CD4-positive, alpha-beta T cell treated with Interleukin-17A for 4 hours (primary cell): ENCODE measurements around the gene SENP1.

ENCODE experiments used
- DNase-seq: peaks from one replicate; pipeline ENCODE4 v3.0.0-alpha.2; 2020; ENCODE audit warnings: mixed read lengths

The SENP1 gene

DNA sequence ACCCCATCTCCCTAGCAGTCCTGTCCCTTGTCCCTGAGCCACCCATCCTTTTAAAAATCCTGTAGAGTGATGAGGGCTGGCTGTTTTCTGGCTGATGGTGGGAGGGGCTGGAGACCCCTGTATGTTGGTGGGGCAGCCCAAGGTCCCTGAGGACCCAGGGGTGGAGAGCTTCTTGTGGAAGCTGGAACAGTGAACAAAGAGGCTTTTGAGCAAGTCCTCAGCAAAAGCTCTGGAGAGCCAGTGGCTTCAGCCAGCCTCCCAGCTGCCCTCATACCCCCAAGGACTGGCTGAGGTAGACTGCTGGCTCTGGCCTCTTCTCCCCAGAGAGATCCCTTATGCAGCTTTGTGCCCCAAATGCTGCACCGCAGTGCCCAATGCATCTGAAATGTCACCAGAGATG, 72.4 kb downstream of the SENP1 start:
- no peak for DNase-seq

DNA sequence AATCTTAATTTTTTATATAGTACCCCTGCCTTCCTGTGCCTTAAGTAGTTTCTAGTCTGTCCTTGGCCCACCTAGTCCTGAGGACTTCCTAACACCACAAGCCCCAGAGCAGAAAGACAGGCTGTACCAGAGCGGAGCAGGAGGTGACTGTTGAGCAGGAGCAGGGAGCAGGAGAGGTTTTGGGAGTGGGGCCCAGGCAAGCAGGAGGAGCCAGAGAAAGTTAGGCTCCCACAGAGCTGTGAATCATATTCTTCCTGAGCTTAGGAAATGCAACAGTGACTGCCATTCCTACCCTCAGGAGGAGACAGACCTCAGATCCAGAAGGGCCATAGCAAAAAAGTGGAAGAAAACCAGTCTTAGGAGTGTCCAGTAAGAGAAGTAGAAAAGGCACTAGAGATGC, 73.3 kb downstream of the SENP1 start:
- DNase-seq: no peak

DNA sequence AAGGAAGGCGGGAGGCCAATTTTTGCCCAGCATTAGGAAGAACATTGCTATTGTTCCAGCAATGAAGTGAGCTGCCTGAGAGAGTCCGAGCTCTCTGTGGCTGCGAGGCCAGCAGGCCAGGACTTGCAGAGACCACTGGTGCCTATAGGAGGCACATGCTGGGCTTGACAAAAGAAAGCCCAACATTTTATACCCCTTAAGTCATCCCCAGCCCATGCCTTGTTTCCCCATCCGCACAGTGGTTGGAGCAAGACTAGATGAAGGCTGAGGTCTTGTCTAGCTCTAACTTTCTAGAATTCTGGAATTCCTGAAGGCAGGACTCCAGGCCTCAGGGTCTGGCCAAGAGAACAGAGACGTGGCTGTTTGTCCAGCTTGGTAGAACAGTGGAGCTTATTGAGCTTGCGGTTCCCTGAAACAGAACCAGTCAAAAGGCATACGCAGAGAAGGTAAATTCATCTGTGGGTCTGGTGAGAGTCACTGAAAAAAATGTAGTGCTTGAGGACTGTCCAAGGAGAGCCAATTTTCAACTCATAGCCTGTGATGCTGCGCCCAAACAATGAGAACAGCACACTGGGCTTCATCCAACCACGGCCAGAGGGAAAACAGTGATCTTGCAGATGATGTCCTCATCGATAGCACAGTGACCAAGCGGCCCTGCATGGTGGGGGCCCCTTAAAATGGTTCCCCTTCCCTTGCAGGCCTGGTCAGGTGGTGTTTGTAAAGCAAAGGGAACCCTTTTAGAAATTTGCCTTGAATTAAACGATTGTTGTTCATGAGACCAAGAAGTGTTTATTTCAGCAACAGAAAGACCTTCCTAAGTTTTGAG, 74.5 kb downstream of the SENP1 start:
- DNase-seq: no peak

DNA sequence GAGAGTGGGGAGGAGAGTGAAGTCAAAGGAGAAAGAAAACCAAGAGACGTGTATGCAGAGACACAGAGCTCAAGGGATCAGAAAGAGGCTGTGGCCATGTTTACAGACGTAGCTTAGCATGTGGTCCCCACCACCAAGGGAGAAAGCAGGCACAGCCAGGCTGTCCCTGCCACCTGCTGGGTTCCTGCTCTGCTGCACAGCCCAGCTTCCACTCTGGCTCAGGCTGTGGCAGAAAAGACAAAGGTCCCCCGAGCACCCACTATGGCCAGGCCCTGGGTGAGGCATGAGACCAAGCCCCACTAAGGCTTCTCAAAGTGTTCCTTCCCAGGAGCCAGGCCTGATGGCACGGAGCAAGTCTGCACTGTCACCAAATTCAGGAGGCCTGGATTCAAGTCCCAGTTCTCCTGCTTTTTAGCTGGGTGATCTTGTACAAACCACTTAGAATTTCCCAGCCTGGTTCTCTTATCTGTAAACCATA, 75.7 kb downstream of the SENP1 start:
- DNase-seq: no peak

DNA sequence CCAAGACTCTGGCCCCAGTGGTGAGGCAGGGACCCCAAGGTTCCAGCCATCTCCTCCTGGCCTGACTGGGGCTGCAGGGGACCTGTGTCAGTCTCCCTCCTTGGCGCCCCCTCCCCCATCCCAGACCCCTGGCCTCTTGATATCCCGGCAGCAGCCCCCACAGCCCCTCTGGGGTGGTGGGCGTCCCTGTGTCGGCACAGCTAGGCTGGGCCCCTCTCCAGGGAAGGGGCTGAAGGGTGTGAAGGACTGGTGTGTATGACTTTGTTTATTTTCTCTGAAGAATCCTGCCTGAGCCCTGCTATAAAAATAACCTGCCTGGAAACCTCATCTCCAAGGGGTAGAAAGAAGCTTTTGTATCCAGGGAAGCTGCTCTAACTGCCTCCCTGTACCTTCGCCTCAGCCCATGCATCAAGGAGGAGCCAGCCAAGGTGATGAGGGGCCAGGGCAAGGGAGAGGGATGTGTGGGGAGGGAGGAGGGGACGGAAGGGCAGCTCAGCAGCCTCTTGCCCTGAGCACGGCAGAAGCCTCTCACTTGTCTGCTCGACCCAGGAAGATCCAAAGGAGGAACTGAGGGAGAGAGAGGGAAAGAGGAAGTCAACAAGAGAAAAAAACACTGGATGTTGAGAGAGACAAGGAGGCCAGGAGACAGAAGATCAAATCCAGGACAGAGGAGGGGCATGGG, 76.2 kb downstream of the SENP1 start:
- no peak for DNase-seq

DNA sequence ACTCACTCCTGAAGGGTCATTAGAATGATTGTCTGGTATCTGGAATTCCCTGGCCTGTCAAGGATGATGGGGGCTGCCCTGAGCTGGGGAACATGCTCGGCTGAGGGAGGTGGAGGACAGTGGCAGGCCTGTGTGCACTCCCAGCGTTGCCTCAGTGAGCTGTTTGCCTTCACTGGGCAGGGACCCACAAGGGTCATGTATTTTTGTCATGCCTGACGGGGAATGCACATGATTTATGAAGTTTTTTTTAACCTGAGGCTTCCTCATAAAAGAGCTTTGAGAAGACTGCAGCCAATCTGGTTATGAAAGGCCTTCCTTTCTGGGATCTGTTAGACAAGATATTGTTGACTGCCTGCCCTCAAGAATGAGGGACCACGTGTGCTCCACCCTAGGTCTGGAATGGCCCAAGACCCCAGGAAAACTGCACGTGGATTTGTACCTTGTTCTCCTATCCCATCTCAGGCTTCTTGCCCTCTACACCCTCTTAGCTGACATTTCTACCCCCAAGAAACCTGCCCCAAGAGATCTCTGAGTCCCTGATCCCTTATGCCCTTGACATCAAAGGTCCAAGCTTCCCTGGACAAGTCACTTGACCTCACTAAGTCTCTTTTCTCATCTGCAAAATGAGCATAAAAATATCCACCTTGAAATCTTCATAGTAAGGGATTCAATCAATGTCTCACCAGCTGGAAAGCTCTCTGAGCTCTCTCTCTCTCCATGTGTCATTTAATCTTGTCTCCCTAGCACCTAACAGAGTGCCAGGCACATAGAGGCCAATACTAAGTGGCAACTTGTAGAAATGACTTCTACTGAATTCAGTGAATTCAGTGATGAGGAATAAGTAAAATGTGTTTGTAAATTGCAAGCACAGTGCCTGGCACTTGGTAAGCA, 77.1 kb downstream of the SENP1 start:
- DNase-seq: no peak

DNA sequence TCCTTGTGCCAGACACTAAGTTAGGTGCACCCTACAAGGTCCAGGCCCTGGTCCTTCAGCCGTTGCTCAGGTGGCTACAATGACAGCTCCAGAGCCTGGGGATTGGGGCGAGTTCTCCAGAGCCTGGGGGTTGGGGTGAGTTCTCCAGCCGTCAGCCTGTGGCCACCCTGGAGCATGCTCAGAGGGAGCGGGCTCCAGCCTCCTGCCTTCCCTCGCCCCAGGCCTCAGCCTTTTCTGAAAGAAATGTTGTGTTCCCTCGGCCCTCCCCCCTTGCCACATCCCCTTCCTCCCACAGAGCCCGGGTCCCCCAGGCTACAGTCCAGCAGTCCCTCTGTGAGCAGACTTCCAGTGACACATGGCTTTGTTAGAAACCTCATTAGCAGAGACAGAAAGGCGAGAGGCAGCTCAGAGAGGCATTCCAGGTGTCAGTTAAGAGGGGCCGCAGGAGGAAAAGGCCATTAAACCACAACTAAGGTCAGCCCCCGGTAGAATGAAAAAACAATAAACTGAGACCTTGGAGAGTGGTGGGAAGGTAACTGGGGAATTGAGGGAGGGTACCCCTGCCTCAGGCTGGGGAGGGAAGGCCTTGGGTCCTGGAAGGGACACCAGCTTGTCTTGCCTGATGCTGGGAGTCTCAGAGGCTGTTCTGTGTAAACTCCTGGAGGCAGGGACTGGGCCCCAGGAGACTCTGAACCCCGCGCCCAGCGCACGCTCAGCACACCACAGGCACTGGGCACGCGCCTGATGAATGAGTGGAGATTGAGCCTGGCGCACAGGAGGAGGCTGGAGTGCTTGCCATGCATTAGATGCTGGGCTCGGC, 78.5 kb downstream of the SENP1 start:
- DNase-seq: no peak

DNA sequence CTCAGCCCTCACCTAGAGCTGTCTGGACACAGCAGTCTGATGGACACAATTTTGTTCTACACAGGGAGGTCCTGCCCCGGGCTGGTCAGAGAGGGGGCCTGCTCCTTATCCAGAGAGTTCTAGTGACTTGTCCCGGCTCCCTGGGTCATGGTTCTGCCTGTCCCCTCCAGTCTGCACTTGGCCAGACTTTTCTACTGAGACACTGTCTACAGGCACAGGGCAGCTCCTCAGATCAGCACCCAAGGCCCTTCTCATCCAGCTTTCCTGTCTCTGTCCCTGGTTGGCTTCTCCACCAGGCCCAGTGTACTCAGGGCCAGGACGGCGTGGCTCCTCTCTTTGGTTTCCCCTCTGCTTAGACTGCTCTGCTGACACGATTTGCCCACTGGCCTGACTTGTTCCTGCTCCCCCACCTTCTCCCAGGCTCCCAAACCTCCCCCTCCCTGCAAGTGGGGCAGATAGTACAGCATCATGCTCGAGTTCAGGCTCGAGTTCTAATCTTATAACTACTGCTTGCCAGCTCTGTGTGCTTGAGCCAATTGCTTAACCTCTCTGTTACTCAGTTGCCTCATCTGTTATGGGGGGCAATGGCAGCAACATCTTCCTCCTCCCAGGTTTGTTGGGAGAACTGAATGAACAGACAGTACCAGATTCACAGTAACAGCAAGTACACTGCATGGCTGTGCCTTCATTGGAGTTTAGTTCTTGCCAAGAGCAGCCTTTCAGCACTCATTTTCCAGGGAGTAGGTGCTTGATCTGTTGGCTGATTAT, 79.6 kb downstream of the SENP1 start:
- no peak for DNase-seq

DNA sequence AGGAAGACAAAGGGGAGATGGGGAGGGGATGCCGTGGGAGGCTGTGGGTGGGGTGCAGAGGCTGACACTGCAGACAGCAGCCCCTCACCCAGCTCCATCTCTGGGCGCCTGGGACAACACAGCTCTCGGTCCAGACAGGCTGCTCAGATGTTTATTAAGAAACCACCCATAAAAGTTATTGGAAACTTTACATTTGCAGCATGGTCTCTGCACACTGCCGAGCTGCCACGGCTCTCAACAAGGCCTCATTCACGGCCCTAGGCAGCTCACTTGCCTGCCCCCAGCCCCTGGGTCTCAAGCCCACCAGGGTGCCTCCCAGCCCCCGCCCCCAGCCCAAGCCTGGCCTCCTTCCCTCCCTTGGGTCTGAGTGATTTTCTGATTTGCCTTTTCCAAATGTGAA, 80.6 kb downstream of the SENP1 start:
- no peak for DNase-seq

DNA sequence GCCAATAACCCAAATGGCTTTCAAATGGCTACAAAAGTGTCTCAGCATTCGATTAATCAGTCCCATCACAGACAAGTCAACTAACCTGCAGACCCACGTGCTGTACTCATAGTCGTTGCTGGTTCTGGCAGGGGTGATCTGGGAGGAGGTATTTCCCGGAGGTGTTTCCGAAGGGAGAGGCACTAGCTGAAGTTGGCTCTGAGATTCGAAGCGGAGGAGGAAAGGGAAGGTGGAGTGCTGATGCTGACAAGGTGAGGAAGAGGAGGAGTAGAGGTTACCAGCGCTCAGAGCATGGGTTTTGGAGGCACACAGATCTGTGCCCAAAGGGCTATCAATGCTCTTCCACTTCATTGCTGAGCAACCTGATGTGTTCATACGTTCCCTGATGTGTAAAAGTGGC, 81.1 kb downstream of the SENP1 start:
- DNase-seq: no peak

DNA sequence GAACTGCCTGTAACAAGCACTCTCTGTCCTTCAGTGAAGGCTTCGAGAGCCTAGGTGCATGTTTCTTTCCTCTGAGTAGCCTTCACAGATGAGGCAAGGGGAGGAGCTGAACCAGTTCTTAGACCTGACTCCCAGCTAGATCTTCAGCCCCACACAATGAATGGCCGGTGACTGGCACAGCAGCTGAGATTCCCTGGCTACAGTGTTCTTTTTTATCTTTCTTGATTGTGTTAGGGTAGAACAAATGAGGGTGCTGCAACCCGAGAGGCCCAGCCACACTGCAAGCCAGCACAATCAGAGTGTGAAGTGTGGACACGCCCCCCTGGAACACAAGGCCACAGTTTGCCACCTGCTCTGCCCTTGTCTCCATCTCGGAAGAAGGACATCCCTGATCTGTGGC, 82.5 kb downstream of the SENP1 start:
- no peak for DNase-seq

DNA sequence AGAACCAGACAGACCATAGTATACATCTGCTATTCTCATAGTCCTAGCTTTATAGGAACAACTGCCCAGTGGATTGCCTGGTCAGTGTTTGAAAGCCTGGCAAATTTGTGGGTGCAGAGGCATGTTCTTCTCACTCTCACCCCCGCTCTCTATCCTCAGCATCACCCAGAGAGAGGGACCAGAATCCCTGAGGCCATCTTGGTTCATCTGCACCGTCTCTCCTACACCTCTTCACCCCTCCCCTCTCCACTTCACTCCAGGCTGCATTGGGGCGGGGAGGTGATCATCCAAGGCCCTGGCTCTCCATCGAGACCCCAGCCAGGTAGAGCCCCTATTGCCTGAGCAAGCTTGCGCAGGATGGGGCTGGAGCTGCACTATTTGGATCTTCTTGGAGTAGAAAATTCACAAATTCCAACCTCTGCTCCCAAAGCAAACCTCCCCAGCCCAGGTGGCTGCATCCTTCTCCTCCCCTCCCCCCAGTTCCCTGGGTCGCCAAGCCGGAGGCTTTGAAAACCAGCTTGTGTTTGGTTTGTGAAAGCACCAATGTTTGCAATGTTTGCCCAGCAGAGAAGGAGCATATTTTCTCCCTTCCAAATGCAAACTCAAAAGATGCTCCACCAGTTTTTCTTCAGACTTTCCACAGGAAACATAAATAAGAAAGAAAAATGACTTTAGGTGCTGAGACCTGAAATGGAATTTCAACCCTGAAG, 83.0 kb downstream of the SENP1 start:
- DNase-seq: no peak

DNA sequence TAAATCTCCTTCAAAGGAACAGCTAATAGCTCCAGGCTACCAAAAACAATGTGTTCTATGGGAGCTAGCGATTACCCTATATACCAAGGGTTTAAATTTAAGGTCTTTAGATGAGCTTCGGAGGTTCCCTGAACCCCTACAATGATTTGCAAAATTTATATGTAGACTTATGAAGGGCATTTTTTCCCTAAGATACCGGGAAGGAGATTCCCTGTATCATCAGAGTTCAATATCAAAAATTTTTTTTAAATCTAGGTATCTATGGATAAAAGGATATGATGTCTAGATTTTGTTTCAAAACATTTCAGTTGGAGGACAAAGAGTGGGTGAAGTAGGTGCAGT, 83.7 kb downstream of the SENP1 start:
- no peak for DNase-seq

DNA sequence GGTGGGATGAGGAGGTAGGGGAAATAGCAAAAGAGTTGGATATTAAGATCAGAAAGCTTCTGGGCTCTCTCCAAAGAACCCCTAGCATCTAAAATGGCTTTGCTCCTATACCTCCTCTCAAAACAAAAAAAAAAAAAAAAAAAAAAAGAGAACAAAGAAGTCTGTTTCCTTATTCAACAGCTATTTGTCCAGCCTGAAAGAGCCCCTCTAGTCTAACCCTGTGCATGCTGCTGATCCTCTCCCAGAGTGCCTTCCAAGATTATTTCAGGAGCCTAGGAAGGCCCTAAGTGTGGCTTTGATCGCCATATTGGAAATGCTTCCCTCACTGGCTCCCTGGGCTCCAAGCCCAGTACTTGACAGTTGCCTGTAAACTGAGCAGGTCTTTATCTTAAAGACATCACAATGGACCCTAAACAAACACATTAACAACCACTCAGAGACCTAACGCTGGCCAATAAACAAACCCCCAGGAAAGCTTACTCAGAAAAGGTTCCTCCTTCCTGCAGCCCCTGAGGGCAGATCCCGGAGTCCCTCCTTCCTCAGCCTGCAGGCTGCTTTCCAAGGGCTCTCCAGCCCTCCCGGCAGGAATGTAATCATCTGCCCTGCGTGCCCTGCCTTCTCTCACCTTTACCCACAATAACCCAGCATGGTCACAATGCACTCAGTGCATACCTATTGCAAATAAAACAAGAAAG, 84.2 kb downstream of the SENP1 start:
- no peak for DNase-seq

DNA sequence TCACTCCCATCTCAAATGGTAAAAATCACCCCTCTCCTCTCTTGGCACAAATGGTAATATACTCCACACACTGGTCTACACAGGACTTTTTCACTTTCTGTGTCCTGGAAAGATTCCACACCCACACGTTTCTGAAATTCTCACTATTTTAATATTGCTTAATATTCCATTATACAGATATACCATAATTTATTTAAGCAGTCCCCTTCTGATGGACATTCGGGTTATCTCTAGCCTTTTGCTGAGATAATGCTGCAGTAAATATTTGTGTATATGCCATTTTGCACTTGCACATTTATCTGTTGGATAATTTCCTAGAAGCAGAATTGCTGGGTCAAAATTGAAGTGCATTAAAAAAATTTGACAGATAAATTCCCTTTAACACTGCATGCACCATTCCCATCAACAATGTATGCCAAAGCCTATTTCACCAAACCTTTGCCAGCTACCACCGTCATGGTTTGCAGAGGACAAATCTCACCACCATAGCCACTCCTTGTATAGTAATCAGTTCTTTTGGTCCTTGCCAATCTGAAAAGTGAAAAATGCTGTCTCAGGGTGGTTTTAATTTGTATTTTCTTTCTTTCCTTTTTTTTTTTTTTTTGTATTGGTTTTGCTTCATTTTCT, 86.1 kb downstream of the SENP1 start:
- no peak for DNase-seq

DNA sequence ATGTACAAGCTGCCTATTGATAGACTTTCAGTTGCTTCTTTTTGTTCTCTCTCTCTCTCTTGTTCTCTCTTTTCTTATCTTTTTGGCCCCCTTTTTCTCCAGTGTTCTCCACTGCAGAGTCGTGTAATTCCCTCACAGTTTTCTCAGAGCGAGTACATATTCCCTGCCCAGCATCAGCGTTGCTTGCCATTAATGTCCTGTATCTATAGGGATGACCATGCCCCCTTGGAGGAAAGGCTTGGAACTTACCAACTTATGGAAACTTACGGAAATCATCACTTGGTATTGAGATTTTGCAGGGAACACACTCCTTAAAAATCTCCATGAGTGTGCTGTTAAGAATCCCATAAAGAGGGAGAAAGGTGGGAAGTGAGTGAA, 87.3 kb downstream of the SENP1 start:
- DNase-seq: no peak

DNA sequence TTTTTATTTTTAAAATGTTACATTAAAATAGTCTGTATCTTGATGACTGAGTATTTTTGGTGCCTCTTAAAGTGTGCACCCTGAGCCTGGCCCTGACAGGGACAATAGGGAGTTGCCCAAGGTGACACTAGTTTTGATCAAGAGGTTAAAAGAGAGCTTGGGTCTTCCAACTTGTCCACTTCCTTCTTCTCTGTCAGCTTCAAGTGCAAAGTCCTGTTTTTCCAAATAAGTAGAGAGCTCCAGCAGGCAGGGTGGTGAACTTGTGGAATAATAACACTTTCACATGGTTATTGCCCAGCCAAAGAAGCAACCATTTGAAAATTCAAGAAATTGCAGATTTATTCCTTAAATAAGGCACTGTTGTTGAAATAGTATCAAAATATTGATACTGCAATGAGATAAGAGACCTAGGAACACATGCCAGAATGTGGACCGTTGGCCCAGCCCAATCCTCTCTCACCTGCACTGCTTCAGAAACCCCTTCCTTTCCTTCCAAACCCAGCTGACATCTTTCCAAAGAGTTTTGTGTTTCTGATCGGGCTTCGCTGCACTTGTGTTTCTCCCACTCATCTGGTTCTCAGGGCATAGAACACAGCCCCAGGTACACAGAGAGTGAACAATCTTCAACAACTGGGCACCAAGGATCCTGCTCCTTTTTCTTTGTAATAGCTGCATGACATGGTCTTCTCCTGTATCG, 87.8 kb downstream of the SENP1 start:
- DNase-seq: no peak

DNA sequence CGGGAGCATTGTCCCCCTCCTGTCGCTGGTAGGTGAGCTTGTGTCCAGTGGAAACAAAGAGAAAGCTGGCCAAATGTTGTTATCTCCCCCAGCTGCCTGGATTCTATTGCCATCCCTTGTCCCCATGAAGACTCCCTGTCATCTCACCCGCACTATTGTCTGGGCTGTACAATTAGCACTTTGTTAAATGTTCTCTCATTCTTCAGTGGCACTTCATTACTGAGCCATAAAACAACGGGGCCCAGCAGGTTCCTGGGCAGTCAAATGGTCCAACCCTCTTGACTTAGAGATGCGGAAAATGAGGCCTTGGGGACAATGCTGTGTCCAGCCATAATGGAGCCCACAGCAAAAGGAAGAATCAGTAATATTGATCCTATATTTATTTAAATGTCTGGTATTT, 88.4 kb downstream of the SENP1 start:
- DNase-seq: no peak

DNA sequence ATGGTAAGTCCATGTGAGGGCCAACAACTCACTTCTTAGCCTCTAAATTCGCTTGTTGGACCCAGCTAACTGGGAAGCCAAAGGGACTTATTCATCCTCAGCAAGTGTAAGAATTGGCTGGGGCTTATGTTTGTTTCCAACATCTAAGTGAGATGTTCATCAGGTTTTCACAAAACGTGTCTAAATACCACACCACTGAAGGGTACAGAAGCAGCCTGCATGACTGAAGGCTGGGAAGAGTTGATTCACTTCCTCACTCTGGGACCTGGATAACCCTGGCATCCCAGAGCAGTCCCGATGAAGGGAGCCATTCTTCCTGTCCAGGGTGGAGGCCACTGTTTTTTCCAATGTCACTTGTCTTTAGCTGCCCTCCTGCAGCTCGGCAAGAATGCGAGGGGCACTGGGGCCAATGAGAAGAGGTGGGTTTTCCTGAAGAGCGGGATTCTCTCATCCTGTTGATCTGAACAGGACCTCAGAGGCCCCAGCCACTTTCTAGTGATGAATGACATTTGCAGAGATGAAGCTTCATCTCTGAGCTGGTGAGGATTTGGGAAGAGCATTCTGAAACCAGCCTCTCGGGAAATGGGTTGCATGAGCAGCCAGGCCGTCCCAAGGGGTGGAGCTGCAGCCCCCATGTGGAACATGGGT, 89.4 kb downstream of the SENP1 start:
- no peak for DNase-seq
